GM21381 (cell line): ENCODE measurements around the gene ATXN1.
A peak's percentile ranks its signal among the peaks of the same experiment; 100 is the strongest.
"Not testable (repeated sequence)": the region's sequence is repeated elsewhere in the genome, so short reads cannot be mapped to it uniquely, and the experiment has no call there.

Source experiments
- ATAC-seq: cut with Tn5 transposase; IDR thresholded peaks from one replicate; pipeline ENCODE4 v1.9.1; 2021; ENCODE audit warnings: mild to moderate bottlenecking, moderate library complexity; ENCODE audit not compliant: unreplicated experiment

The ATXN1 gene

DNA sequence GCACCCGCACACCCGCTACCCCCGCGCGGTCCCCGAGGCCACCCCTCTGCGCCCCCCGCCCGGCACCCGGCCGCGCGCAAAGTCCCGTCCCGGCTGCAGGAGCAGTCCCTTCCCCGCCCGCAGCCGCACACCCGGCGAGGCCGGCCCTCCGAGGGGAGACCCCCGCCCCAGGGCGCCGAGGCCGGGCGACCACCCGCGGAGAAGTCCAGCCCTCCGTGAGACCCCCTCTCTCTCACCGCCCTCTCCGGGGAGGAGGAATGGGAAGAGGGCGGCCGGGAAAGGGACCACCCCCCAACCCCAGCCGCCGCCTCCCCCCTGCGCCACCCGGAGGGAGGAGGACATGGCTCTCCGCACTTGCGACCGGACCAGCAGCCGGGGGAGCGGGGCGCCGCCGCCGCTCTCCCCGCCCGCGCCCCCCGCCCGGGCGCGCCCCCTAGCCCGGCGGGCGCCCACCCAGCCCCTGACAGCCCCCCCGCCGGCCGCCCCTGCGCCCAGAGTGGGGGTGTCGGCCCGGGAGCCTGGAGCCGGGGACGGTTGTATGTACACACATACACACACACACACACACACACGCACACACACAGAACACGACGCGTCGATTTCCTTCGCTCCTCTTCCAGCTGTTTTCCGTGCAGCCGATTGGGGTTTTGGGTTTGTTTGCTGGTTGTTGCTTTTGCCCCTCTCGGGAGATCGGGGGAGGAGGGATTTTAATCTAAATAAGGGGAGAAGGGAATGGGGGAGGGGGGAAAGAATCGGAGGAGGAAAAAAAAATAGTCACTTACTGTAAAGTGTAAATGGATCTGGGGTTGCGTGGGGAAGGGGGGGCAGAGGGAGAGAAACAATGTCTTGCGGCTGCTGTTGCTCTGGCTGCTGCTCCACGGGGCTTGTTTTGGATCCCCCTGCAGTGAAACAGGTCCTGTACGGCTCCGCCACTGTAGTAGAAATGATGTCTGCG is at the start of gene ATXN1:
ATXN1 (minus strand) TSS at position 945 of the 955 bp plus-strand sequence.
- peak; percentile 0 for ATAC-seq

DNA sequence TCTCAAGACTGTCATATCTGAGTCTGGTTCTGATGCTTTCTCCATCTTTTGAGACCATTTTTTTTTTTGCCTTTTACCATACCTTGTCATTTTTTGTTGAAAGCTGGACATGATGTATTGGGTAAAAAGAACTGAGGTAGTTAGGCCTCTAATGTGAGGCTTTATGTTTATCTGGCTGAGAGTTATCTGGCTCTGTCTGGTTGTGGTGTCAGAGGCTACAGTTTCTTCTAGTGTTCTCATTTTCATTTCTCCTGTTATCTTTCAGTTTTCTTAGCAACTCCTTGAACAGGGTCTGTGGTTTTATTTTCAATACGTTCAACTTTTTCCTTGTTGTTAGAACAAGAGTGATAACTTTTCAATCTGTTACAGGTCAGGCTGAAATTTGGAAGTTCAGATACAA is 49.2 kb upstream of the ATXN1 start:
- ATAC-seq = no peak

GRCh38 chr6:16809753-16810358 is 48.6 kb upstream of the ATXN1 start:
- ATAC-seq = no peak

DNA sequence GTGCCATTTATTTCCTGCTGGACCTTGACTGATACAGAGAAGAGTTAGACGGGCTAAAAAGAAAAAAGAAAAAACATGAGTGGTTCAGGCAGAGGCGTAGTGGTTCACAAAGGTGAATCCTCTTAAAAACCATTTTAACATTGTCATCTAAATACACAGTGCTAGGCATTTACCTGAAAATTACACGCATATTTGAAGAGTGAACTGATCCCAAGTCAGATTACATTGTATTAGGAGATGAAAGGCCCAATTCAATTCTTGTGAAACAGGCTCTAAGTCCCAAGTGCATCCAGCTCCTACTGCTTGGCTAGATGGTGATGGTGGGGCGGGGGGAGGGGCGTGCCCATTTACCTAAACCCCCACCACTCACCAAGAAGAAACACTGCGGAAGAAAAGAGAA is 46.7 kb upstream of the ATXN1 start:
- no peak for ATAC-seq

DNA sequence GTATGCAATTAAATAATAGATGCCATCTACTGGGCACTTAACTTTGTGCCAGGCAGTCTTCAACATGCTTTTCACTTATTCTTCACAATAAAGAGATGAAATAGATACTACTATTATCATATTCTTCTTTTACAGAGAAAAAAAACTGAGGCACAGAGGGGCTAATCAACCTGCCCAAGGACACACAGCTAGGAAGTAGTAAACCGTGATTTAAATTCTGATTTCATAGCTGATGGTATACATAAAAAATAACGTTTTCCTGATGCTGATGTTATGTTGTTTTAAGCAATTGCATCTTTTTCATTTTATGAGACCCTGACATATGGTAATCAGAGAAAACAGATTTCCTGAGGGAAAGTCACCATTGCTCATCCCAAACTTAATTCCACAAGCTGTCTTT is 45.1 kb upstream of the ATXN1 start:
- ATAC-seq = no peak

DNA sequence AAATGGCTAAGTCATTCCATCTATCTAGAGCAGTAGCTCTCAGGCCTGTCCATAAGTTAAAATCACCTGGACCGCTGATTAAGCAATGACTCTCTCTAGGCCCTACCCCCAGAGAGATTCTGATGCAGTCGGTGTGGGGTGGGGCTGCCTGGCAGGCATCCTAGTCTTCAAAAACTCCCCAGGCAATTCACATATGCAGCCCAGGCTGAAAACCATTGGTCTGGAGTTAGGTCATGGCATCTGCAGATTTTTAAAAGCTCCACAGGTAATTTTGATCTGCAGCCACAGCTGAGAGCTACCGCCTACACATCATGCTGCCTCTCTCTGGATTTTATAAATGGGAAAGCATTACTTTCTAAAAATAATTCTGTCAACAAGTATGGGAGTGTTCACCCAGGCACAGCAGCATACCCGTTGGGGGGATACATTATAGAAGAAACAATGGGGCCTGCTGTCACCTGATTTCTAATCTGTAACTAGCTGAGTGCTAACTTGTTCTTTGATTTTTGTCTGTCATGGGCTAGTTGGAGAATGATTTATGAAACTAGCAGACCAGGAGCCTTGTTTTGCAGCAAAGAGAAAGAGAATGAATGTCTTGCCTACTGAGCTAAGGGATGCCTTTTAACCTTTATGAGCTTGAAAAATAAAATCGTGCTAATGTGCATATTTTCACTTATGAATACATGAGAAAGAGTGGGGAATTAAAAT is 44.1 kb upstream of the ATXN1 start:
- no peak for ATAC-seq

GRCh38 chr6:16804546-16805242 is 43.4 kb upstream of the ATXN1 start:
- ATAC-seq = no peak

- ATAC-seq = no peak
These were observed 42.3 kb upstream of the ATXN1 start for GRCh38 chr6:16803294-16804200.

DNA sequence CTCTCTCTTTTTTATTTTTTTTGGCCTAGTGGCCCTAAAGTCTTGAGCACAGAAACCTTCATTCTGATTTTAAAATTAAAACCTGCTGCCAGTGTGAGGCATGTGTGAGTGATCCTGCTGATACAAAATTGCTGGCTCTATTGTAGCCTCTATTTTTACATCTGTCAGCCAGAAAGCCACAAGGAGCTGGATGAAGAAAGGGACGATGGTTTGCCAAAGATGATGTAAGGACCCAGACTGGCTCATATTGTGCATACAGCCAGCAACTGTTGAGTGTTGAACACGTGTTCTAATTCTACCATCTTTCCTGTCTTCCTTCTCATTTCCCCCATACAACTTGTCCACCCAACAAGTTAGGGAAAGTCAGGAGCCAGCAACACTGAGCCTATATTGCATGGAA is 40.8 kb upstream of the ATXN1 start:
- no peak for ATAC-seq

DNA sequence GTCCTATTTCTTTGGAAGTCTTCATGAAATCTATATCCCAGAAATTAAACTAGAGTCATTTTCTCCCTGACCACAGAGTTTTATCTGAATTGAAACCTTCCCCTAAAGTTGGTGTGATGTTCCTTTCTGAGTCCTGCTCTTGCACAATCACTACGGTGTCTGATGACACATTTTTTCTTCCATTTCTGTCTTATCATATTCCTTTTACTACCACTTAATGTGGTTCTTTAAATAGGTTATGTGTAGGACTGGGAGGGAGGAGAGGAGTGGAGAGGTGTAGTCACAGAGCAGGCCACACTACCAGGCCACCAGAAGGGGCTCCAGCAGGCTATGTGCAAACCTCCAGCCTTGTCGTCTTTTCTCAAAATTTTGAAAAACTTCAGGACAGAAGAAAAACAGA is 39.7 kb upstream of the ATXN1 start:
- no peak for ATAC-seq

GRCh38 chr6:16800341-16800740 is 39.1 kb upstream of the ATXN1 start:
- no peak for ATAC-seq

DNA sequence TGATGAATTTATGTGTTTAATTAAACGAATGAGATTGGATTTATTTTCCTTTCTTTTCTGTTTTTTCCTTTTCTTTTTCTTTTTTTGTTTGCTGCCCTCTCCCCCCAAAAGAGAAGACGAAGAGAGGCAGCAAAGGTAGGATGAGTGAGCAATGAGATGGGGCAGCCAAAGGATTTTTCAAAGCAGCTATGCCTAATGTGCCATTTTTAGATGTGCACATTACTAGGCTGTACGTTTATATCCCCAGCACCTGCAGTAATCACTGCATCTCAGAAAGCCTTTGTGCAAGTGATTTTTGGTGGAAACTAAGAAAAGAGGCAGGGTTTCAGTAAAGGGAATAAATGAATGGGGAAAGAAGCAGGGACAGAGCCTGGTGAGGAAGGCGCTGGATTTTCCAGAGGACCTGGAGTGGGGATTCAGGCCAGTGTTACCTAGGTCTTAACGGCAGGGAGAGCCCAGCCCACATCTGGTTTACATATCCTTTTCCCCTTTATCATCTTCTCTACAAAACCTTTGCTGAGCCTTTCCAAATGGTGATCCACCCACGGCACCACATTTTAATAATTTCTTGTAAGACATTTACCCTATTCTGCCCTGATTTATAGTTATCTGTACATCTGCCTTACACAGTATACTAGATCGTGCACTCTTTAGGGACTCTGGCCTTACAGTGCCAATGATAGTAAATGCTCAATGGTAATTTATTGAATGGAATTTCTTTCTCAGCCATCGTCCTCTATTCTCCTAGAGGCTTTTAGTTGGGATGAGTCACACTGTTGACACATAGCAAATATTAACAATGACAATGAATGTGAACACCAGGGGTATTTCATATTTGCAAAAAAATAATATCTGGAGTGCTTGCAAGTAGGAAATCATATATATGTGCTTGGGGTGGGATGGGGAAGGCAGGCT is 38.3 kb upstream of the ATXN1 start:
- no peak for ATAC-seq

- ATAC-seq = no peak
These were observed 32.7 kb upstream of the ATXN1 start for GRCh38 chr6:16793828-16794412.

- no peak for ATAC-seq
These were observed 28.2 kb upstream of the ATXN1 start for GRCh38 chr6:16789329-16790038.

- no peak for ATAC-seq
These were observed 25.9 kb upstream of the ATXN1 start for GRCh38 chr6:16787128-16787682.

GRCh38 chr6:16785496-16785895 is 24.2 kb upstream of the ATXN1 start:
- no peak for ATAC-seq

DNA sequence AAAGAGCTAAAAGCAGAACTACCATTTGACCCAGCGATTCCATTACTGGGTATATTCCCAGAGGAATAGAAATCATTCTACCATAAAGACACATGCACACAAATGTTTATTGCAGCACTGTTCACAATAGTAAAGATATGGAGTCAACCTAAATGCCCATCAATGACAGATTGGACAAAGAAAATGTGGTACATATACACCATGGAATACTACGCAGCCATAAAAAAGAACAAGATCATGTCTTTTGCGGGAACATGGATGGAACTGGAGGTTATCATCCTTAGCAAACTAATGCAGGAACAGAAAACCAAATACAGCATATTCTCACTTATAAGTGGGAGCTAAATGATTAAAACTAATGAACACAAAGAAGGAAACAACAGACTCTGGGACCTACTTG is 23.7 kb upstream of the ATXN1 start:
- ATAC-seq = not testable (repeated sequence)
